HEK293 (cell line): ENCODE data around the gene ADAMTS16.

Experiments
- CTCF ChIA-PET: fragments of 350-600 bp; formaldehyde crosslinking; extraction: SDS; loops from one replicate; lab custom pipeline; 2021; ENCODE audit warnings: antibody characterized with exemption; lab: Yijun Ruan, JAX
- POLR2A ChIA-PET: fragments of 300-600 bp; formaldehyde crosslinking; extraction: SDS; loops from one replicate; lab custom pipeline; 2020; ENCODE audit warnings: antibody characterized with exemption, inconsistent platforms; lab: Yijun Ruan, JAX
- H3K27ac ChIP-seq: fragments of 200-500 bp; sonication (Bioruptor generic); 2 replicates; pipeline ENCODE4 v1.5.1; 2014; ENCODE audit warnings: low read depth, low read length, control low read depth, inconsistent platforms; ENCODE audit errors: extremely low read depth
- H3K36me3 ChIP-seq, 2 experiments: fragments of 200-500 bp in 1 of 2; sonication (Bioruptor generic) in 1 of 2; 1 replicate in 1 of 2; 2 replicates in 1 of 2; pipeline ENCODE4 v1.5.1; 2014 to 2017; ENCODE audit warnings: inconsistent platforms in 2 of 2, low read length in 2 of 2; ENCODE audit not compliant: control insufficient read depth in 2 of 2, insufficient read depth in 1 of 2
- H3K4me1 ChIP-seq: fragments of 200-500 bp; sonication (Bioruptor generic); 2 replicates; pipeline ENCODE4 v1.5.1; 2014; ENCODE audit warnings: mild to moderate bottlenecking, low read length, inconsistent platforms; ENCODE audit not compliant: control insufficient read depth, insufficient read depth
- H3K4me3 ChIP-seq: 2 replicates; pipeline ENCODE4 v1.5.1; 2011; ENCODE audit warnings: low read depth, mild to moderate bottlenecking, control low read depth, low read length, moderate library complexity
- H3K9me3 ChIP-seq: fragments of 200-500 bp; sonication (Bioruptor generic); 2 replicates; pipeline ENCODE4 v1.5.1; 2014; ENCODE audit warnings: low read depth, low read length, inconsistent platforms; ENCODE audit not compliant: control insufficient read depth, insufficient read depth
- FEZF1 ChIP-seq: fragments of 450-650 bp; formaldehyde crosslinking; IDR thresholded peaks from 2 replicates; pipeline ENCODE4 v1.5.1; 2016; ENCODE audit warnings: missing biosample characterization, missing genetic modification characterization
- GLI4 ChIP-seq: fragments of 450-650 bp; formaldehyde crosslinking; IDR thresholded peaks from 2 replicates; pipeline ENCODE4 v1.5.1; 2016; ENCODE audit warnings: missing biosample characterization, missing genetic modification characterization
- GLIS1 ChIP-seq: fragments of 450-650 bp; formaldehyde crosslinking; IDR thresholded peaks from 2 replicates; pipeline ENCODE4 v1.5.1; 2016; ENCODE audit warnings: missing biosample characterization, missing genetic modification characterization
- MZF1 ChIP-seq: fragments of 450-650 bp; formaldehyde crosslinking; IDR thresholded peaks from 2 replicates; pipeline ENCODE4 v1.5.1; 2017; ENCODE audit warnings: missing biosample characterization, missing genetic modification characterization, borderline replicate concordance
- PBX3 ChIP-seq: sonication (generic); formaldehyde crosslinking; IDR thresholded peaks from 2 replicates; pipeline ENCODE4 v1.8.1; 2022; ENCODE audit warnings: mild to moderate bottlenecking, moderate library complexity, missing genetic modification reagents
- YY2 ChIP-seq: fragments of 450-650 bp; formaldehyde crosslinking; IDR thresholded peaks from 2 replicates; pipeline ENCODE4 v1.5.1; 2016; ENCODE audit warnings: missing biosample characterization, missing genetic modification characterization
- ZBTB1 ChIP-seq: fragments of 450-650 bp; formaldehyde crosslinking; IDR thresholded peaks from 2 replicates; pipeline ENCODE4 v1.5.1; 2016; ENCODE audit warnings: missing biosample characterization, missing genetic modification characterization
- ZFP37 ChIP-seq: fragments of 450-650 bp; formaldehyde crosslinking; IDR thresholded peaks from 2 replicates; pipeline ENCODE4 v1.5.1; 2016; ENCODE audit warnings: missing biosample characterization, missing genetic modification characterization
- ZFP69B ChIP-seq: fragments of 450-650 bp; formaldehyde crosslinking; IDR thresholded peaks from 2 replicates; pipeline ENCODE4 v1.5.1; 2016; ENCODE audit warnings: missing biosample characterization, missing genetic modification characterization
- ZNF121 ChIP-seq: fragments of 450-650 bp; formaldehyde crosslinking; IDR thresholded peaks from 2 replicates; pipeline ENCODE4 v1.5.1; 2016; ENCODE audit warnings: missing biosample characterization, missing genetic modification characterization
- ZNF133 ChIP-seq: fragments of 450-650 bp; formaldehyde crosslinking; IDR thresholded peaks from 2 replicates; pipeline ENCODE4 v1.5.1; 2016; ENCODE audit warnings: missing biosample characterization, missing genetic modification characterization
- ZNF26 ChIP-seq: fragments of 450-650 bp; formaldehyde crosslinking; IDR thresholded peaks from 2 replicates; pipeline ENCODE4 v1.5.1; 2016; ENCODE audit warnings: missing biosample characterization, missing genetic modification characterization
- ZNF280D ChIP-seq: fragments of 450-650 bp; formaldehyde crosslinking; IDR thresholded peaks from 2 replicates; pipeline ENCODE4 v1.5.1; 2016; ENCODE audit warnings: missing biosample characterization, missing genetic modification characterization
- ZNF302 ChIP-seq: fragments of 450-650 bp; formaldehyde crosslinking; IDR thresholded peaks from 2 replicates; pipeline ENCODE4 v1.5.1; 2016; ENCODE audit warnings: missing biosample characterization, missing genetic modification characterization, low read depth
- ZNF335 ChIP-seq: fragments of 450-650 bp; formaldehyde crosslinking; conservative IDR thresholded peaks from 2 replicates; pipeline ENCODE4 v1.5.1; 2016; ENCODE audit warnings: missing biosample characterization, missing genetic modification characterization
- ZNF354C ChIP-seq: fragments of 450-650 bp; formaldehyde crosslinking; IDR thresholded peaks from 2 replicates; pipeline ENCODE4 v1.5.1; 2016; ENCODE audit warnings: missing biosample characterization, missing genetic modification characterization, low read depth, borderline replicate concordance
- ZNF501 ChIP-seq: fragments of 450-650 bp; formaldehyde crosslinking; IDR thresholded peaks from 2 replicates; pipeline ENCODE4 v1.5.1; 2016; ENCODE audit warnings: missing biosample characterization, missing genetic modification characterization
- ZNF514 ChIP-seq: fragments of 450-650 bp; formaldehyde crosslinking; IDR thresholded peaks from 2 replicates; pipeline ENCODE4 v1.5.1; 2016; ENCODE audit warnings: missing biosample characterization, missing genetic modification characterization
- ZNF530 ChIP-seq: fragments of 450-650 bp; formaldehyde crosslinking; IDR thresholded peaks from 2 replicates; pipeline ENCODE4 v1.5.1; 2016; ENCODE audit warnings: low read depth, missing biosample characterization, missing genetic modification characterization
- ZNF560 ChIP-seq: fragments of 450-650 bp; formaldehyde crosslinking; IDR thresholded peaks from 2 replicates; pipeline ENCODE4 v1.5.1; 2017; ENCODE audit warnings: missing biosample characterization, missing genetic modification characterization, borderline replicate concordance
- ZNF600 ChIP-seq: fragments of 450-650 bp; formaldehyde crosslinking; IDR thresholded peaks from 2 replicates; pipeline ENCODE4 v1.5.1; 2016; ENCODE audit warnings: missing biosample characterization, missing genetic modification characterization
- ZNF610 ChIP-seq: fragments of 450-650 bp; formaldehyde crosslinking; IDR thresholded peaks from 2 replicates; pipeline ENCODE4 v1.5.1; 2016; ENCODE audit warnings: missing biosample characterization, missing genetic modification characterization, borderline replicate concordance
- ZNF626 ChIP-seq: fragments of 450-650 bp; sonication (Bioruptor Pico); formaldehyde crosslinking; IDR thresholded peaks from 2 replicates; pipeline ENCODE4 v1.5.1; 2018; ENCODE audit warnings: missing biosample characterization, missing genetic modification characterization, inconsistent platforms
- ZSCAN30 ChIP-seq: fragments of 450-650 bp; IDR thresholded peaks from 2 replicates; pipeline ENCODE4 v1.5.1; 2018; ENCODE audit warnings: missing biosample characterization, mild to moderate bottlenecking, missing genetic modification characterization, moderate library complexity
- ZXDB ChIP-seq: fragments of 450-650 bp; formaldehyde crosslinking; IDR thresholded peaks from 2 replicates; pipeline ENCODE4 v1.5.1; 2016; ENCODE audit warnings: missing biosample characterization, missing genetic modification characterization
- TF ChIP-seq, protein P1 (sequence below): fragments of 450-650 bp; formaldehyde crosslinking; IDR thresholded peaks from 2 replicates; pipeline ENCODE4 v1.5.1; 2017; ENCODE audit warnings: missing biosample characterization, mild to moderate bottlenecking, missing genetic modification characterization, moderate library complexity
- TF ChIP-seq, protein P2 (sequence below): fragments of 450-650 bp; formaldehyde crosslinking; conservative IDR thresholded peaks from 2 replicates; pipeline ENCODE4 v1.5.1; 2016; ENCODE audit warnings: low read depth, missing biosample characterization, missing genetic modification characterization

ADAMTS16 gene

DNA sequence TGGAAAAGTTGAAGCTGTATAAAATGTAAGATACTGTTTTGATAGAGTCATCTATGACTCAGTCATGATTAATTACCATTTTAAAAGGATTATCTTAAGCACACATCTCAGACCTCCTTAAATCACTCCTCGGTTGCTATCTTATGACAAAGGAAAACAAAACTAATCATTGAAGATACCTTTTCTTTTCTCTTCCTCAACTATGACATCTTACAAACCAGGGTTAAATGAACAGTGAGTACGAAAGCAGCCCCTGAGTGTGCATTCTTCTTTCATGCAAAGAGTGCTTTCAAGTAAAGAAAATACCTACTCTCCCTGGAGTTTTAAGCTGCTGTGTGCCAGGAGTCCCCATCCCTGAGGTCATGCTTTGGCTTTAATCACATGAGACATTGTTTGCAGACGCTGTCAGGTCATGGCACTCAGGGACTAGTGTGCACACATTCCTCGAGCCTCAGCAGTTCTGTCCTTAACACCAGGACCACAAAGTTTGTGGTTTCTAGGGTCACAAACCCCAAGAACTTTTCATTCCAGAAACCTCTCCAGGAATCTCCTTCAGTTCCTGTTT, 195.7 kb downstream of the ADAMTS16 start:
- H3K9me3 ChIP-seq, result no peaks in the 10 kb centered on the region
- TF ChIP-seq ZNF514 (tag by site-specific recombination) (no peak), ZNF600 (tag by site-specific recombination) (peak; percentile 26), ZFP37 (tag by site-specific recombination) (no peak), ZNF280D (tag by site-specific recombination) (no peak), ZNF626 (tag by site-specific recombination) (no peak), ZNF610 (no peak), ZNF501 (tag by site-specific recombination) (no peak), GLIS1 (peak; percentile 63), ZNF302 (tag by site-specific recombination) (no peak), MZF1 (tag by site-specific recombination) (no peak), ZNF133 (tag by site-specific recombination) (no peak), ZNF560 (tag by site-specific recombination) (no peak), ZNF335 (no peak), YY2 (no peak), ZBTB1 (tag by site-specific recombination) (no peak), ZNF121 (tag by site-specific recombination) (no peak), PBX3 (no peak), ZNF530 (tag by site-specific recombination) (no peak), ZSCAN30 (tag by site-specific recombination) (no peak), FEZF1 (tag by site-specific recombination) (peak; percentile 94), ZNF26 (tag by site-specific recombination) (no peak), ZNF354C (no peak), ZXDB (tag by site-specific recombination) (peak; percentile 94), ZFP69B (0 out of 2 replicates have a peak, but pooled peaks have one; percentile 25), GLI4 (tag by site-specific recombination) (peak; percentile 69; the same call in 1 of the 2 replicates)
- TF ChIP-seq, protein P1, sequence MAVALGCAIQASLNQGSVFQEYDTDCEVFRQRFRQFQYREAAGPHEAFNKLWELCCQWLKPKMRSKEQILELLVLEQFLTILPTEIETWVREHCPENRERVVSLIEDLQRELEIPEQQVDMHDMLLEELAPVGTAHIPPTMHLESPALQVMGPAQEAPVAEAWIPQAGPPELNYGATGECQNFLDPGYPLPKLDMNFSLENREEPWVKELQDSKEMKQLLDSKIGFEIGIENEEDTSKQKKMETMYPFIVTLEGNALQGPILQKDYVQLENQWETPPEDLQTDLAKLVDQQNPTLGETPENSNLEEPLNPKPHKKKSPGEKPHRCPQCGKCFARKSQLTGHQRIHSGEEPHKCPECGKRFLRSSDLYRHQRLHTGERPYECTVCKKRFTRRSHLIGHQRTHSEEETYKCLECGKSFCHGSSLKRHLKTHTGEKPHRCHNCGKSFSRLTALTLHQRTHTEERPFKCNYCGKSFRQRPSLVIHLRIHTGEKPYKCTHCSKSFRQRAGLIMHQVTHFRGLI (tag by site-specific recombination), result no peak
- TF ChIP-seq, protein P2, sequence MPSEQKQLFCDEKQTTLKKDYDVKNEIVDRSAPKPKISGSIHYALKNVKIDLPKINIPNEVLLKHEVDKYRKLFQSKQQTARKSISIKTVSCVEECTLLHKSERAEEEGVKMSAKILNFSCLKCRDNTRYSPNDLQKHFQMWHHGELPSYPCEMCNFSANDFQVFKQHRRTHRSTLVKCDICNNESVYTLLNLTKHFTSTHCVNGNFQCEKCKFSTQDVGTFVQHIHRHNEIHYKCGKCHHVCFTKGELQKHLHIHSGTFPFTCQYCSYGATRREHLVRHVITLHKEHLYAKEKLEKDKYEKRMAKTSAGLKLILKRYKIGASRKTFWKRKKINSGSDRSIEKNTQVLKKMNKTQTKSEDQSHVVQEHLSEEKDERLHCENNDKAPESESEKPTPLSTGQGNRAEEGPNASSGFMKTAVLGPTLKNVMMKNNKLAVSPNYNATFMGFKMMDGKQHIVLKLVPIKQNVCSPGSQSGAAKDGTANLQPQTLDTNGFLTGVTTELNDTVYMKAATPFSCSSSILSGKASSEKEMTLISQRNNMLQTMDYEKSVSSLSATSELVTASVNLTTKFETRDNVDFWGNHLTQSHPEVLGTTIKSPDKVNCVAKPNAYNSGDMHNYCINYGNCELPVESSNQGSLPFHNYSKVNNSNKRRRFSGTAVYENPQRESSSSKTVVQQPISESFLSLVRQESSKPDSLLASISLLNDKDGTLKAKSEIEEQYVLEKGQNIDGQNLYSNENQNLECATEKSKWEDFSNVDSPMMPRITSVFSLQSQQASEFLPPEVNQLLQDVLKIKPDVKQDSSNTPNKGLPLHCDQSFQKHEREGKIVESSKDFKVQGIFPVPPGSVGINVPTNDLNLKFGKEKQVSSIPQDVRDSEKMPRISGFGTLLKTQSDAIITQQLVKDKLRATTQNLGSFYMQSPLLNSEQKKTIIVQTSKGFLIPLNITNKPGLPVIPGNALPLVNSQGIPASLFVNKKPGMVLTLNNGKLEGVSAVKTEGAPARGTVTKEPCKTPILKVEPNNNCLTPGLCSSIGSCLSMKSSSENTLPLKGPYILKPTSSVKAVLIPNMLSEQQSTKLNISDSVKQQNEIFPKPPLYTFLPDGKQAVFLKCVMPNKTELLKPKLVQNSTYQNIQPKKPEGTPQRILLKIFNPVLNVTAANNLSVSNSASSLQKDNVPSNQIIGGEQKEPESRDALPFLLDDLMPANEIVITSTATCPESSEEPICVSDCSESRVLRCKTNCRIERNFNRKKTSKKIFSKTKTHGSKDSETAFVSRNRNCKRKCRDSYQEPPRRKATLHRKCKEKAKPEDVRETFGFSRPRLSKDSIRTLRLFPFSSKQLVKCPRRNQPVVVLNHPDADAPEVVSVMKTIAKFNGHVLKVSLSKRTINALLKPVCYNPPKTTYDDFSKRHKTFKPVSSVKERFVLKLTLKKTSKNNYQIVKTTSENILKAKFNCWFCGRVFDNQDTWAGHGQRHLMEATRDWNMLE (tag by site-specific recombination), result peak; percentile 21; the same call in 1 of the 2 replicates

More for the DNA sequence above, 195.7 kb downstream of the ADAMTS16 start:
- Histone ChIP-seq H3K4me3 (no peak overlapping the region), H3K27ac (peak overlapping the region; percentile 78), H3K36me3 (no peaks in the 10 kb centered on the region), H3K4me1 (peaks cover 53% of the 10 kb centered on the region)
- ChIA-PET POLR2A (interaction anchor here (0.8 to 0.9 kb wide), 2 partner anchors 64 to 86 kb away, joined by 3 read pairs; partner anchors contain the start of gene ICE1), CTCF (interaction anchor here (0.9 to 1.1 kb wide), 2 partner anchors 9 to 194 kb away, joined by 3 read pairs; no protein-coding TSS in a partner anchor)
